Amniotic epithelial cell (primary cell): ENCODE results near the gene CABP2.
"Not testable (repeated sequence)": the region's sequence is repeated elsewhere in the genome, so short reads cannot be mapped to it uniquely, and the experiment has no call there.

Experiments
- DNase-seq: peaks from one replicate; pipeline ENCODE4 v3.0.0-alpha.2; 2010; ENCODE audit warnings: low read depth

The CABP2 gene

DNA sequence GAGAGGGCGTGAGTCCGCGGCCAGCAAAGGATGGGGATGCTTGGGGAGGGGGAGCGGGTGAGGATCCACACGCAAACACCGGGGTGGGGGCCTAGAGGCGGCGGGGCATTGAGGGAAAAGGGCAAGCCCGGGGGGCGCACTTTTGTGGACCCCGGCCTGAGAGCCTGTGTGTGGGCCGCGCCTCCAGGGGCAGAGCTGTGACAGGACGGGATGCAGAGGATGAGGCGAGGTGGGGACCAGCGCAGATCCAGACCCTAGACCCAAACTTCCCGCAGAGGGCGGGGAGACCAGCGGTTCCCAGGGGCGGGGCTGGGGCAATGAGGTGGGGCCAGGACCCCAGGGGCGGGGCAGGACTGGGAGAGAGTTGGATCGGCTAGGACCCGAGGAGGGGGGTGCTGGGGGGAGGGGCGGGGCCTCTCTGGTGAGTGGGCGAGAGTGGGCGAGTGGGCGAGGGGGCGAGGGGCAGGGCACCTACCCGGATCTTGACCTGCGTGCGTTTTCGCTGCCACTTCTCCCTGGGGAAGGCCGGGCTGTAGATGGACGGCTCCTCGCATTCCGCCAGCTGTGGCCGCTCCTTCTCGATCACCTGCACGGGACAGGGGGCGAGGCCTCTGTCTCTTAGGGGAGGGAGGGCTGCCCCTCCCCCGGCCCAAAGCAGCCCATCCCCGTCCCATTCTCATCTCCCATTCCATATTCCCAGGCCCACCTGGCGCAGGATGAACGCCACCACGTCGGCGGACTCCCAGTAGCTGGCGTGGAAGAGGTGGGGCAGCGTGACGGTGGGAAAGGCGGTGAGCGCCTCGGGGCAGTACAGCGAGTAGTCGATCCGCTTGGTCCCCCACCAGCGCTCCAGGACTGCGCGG, 28.6 kb downstream of the CABP2 start:
- DNase-seq: no peak

- DNase-seq: no peak
These were observed 29.5 kb downstream of the CABP2 start for GRCh38 chr11:67493548-67494370.

DNA sequence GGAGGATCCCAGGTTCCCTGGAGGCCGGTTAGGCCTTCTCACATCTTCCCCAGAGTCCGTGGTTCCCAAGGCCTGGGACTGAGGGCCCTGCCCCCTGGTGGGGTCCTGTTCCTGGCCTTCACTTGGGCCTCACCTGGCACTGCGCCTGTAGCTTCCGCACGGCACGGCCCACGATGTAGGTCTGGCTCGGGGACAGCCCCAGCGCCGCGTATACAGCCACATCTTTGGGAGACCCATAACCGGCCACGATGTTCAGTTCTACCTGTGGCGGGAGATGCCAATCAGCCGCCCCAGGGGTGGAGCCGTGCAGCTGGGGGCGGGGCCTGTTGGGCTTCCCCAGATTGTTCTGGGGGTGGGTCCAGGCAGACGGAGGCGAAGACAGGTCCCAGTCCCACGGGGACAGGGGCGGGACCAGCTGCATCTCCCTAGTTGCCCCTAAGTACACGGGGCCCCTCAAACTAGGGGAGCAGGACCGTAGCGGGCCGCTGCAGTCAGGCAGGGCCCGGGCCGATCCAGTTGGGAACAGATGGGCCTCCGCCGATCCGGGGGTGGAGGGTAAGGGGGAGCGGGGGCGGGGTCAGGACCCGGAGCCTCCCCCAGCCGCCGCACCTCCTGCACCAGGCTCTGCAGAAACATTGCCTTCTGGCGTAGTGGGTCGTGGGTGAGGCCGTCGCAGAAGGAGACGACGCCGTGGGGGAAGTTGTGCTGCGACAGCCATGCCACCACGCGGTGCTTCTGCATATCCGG, 30.3 kb downstream of the CABP2 start:
- DNase-seq: no peak

DNA sequence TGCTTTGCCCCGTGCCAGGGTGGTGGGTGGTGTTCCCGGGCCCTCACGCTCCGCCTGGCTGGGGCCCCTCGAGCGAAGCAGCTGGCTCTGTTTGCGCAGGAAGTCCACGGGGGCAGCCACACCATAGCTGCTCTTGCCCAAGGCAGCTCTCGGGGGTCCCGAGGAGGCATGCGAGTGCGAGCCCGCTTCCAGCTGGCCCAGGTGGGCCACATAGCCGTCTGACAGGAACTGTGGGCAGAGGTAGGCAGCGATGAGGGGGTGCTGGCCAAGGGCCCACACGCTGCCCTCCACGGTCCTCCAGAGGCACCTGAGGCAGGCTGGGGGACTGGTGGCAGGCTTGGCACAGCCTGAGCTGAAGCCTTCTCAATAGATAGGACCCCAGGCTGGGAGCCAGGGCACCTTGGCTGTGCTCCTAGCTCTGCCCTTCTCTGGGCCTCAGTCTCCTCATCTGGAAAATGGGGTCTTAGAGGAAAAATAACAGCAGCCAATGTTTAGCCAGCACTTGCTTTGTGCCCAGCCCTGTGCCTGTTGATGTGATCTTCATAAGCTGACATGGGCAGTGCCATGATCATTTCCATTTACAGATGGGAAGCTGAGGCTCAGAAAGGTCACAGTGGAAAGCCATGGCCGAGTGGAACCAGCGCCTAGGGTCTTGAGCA, 31.0 kb downstream of the CABP2 start:
- no peak for DNase-seq

DNA sequence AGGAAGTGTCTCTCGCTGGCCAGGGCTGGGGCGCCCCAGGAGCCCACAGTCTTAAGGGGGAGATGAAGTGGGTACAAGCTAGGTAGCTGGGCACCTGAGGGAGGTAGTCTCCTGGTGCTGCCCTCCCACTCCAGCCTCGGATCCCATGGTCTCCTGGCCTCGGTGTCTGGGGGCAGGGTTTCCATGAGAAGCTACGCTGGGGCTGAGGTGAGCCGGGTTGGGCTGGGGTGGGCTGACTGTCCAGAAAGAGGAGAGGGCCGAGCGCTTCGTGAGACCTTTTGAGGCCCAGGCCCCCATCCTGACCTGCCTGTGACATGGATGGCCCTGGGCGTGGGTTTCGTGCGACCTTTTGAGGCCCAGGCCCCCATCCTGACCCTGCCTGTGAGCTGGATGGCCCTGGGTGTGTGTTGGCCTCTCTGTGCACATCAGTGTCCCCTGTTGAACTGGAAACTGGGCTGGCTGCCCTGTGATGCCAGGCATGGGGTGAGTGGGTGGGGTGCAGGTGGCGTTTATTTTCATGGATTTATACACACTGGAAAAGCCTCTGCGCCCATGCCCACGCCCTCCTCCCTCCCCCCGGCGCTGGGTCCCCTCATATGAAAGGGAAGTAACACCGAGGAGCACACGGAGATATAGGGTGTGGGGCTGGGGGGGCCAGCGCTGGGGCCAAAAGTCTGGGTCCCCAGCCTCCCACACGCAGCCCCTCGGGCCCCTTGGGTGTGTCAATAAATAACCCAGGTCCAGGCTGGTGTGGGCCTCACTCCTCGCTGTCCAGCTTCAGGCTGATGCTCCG, 31.8 kb downstream of the CABP2 start:
- no peak for DNase-seq

DNA sequence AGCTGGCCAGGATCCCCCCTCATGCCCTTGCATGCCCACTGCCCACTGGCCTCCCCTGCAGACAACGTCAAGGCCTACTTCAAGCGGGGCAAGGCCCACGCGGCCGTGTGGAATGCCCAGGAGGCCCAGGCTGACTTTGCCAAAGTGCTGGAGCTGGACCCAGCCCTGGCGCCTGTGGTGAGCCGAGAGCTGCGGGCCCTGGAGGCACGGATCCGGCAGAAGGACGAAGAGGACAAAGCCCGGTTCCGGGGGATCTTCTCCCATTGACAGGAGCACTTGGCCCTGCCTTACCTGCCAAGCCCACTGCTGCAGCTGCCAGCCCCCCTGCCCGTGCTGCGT, 32.5 kb downstream of the CABP2 start:
- no peak for DNase-seq

DNA sequence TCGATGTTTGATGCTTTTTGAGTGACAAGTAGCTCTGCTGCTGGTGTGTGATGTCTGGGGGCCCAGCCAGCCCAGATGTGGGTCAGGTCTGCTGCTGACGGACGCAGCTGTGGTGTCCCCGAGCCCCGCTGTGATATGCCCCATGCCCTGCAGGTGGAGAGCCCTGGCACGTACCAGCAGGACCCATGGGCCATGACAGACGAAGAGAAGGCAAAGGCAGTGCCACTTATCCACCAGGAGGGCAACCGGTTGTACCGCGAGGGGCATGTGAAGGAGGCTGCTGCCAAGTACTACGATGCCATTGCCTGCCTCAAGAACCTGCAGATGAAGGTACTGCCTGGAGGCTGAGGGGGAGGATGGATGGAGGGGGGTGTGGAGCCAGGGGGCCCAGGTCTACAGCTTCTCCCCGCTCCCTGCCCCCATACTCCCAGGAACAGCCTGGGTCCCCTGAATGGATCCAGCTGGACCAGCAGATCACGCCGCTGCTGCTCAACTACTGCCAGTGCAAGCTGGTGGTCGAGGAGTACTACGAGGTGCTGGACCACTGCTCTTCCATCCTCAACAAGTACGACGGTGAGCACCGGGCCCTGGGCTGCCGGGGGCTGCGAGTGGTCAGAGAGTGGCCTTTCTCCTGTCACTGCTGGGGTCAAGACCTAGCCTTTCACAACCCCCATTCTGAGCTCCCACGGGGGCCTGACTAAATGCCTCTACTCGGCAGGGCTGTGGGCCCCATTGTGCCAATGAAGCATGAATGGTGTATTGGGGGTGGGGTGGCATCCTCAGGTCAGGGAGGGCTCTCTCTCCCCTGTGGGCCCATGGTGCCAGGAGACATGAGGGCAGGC, 33.1 kb downstream of the CABP2 start:
- DNase-seq: no peak

GRCh38 chr11:67489203-67489884, 33.9 kb downstream of the CABP2 start:
- no peak for DNase-seq

DNA sequence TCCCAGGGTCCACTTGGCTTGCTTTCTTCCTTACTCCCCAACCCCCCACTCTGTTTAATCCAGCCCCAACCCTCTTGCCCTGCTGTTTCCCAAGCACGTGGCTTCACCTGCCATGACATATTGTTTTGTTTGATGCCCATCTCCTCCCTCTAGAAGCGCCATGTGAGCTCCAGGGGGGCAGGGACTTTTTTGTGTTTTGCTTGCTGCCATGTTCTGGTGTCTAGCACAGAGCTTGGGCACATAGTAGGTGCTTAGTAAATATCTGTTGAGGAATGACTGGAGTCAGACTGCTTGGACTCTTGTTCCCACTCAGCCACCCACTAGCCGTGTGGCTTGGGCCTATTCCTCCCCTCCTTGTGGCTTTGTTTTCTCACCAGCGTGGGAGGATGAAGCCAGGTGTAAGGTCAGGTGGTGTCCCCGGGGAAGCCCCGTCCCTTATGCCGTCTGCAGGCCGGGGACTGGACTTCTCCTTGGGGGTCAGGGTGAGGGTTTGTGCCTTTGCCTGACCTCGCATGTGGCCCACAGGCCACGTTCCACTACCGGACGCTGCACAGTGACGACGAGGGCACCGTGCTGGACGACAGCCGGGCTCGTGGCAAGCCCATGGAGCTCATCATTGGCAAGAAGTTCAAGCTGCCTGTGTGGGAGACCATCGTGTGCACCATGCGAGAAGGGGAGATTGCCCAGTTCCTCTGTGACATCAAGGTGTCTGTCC, 36.6 kb downstream of the CABP2 start:
- DNase-seq: no peak

GRCh38 chr11:67485873-67486361, 37.3 kb downstream of the CABP2 start:
- not testable (repeated sequence) for DNase-seq

GRCh38 chr11:67484847-67485311, 38.4 kb downstream of the CABP2 start:
- DNase-seq: no peak

GRCh38 chr11:67483831-67484665, 39.2 kb downstream of the CABP2 start:
- no peak for DNase-seq

- peak; percentile 96 for DNase-seq
These were observed 40.1 kb downstream of the CABP2 start, which contains the start of gene AIP for GRCh38 chr11:67482827-67483798. AIP (plus strand) TSS chr11:67483026; CDS start chr11:67483159, 133 bp downstream.

DNA sequence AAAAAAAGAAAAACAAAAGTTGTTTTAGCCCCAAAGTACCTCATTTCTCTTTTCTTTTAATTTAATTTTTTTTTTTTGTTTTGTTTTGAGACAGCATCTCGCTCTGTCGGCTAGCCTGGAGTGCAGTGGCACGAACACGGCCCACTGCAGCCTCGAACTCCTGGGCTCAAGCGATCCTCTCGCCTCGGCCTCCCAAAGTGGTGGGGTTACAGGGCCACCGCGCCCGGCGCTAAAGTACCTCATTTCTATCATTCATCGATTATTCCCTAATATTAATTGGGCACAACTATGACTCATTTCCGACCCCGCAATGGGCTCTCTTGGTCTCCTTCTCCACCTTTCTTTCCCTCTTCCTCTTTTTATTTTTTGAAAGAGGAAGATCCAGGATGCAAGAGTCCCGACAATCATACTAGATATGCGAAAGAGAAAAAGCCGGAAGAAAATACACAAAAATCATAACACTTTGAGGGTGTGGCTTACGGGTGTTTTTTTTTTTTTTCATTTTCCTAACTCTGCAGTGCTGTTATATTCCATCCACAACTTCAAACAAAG, 40.9 kb downstream of the CABP2 start:
- DNase-seq: no peak

GRCh38 chr11:67477344-67478050, 45.7 kb downstream of the CABP2 start:
- DNase-seq: not testable (repeated sequence)
